KMS-11 (cell line): ENCODE results near the gene HLA-DQB1.
"Not testable (repeated sequence)": the region's sequence is repeated elsewhere in the genome, so short reads cannot be mapped to it uniquely, and the experiment has no call there.

ENCODE experiments used
- H2AFZ ChIP-seq: fragments of 200-600 bp; sonication (generic); 2 replicates; pipeline ENCODE4 v1.6.1; 2016; ENCODE audit warnings: antibody characterized with exemption, mixed run types, low read depth
- H3K27ac ChIP-seq: fragments of 200-600 bp; sonication (generic); 2 replicates; pipeline ENCODE4 v1.6.1; 2016; ENCODE audit warnings: mild to moderate bottlenecking, mixed run types
- H3K27me3 ChIP-seq: fragments of 200-600 bp; sonication (generic); 2 replicates; pipeline ENCODE4 v1.6.1; 2017; ENCODE audit warnings: mild to moderate bottlenecking, low read depth, mixed run types, moderate library complexity; ENCODE audit not compliant: insufficient read depth
- H3K36me3 ChIP-seq: fragments of 200-600 bp; sonication (generic); 2 replicates; pipeline ENCODE4 v1.6.1; 2017; ENCODE audit warnings: mild to moderate bottlenecking, mixed run types; ENCODE audit not compliant: insufficient read depth
- H3K4me1 ChIP-seq: fragments of 200-600 bp; sonication (generic); 2 replicates; pipeline ENCODE4 v1.6.1; 2016; ENCODE audit warnings: mild to moderate bottlenecking, low read depth, mixed run types; ENCODE audit not compliant: poor library complexity, severe bottlenecking
- H3K4me2 ChIP-seq: fragments of 200-600 bp; sonication (generic); 2 replicates; pipeline ENCODE4 v1.7.0; 2016; ENCODE audit warnings: mild to moderate bottlenecking, mixed run types
- H3K4me3 ChIP-seq: fragments of 200-600 bp; sonication (generic); IDR thresholded peaks from 2 replicates; pipeline ENCODE4 v1.6.1; 2017; ENCODE audit warnings: low read depth, low read length, mixed read lengths; ENCODE audit not compliant: insufficient read depth
- H3K79me2 ChIP-seq: fragments of 200-600 bp; sonication (generic); 2 replicates; pipeline ENCODE4 v1.6.1; 2016; ENCODE audit warnings: low read depth, mixed run types; ENCODE audit not compliant: insufficient read depth
- H3K9ac ChIP-seq: fragments of 200-600 bp; sonication (generic); 2 replicates; pipeline ENCODE4 v1.6.1; 2016; ENCODE audit warnings: mild to moderate bottlenecking, mixed run types
- H4K20me1 ChIP-seq: fragments of 200-600 bp; sonication (generic); 2 replicates; pipeline ENCODE4 v1.6.1; 2016; ENCODE audit warnings: mild to moderate bottlenecking, mixed run types; ENCODE audit not compliant: insufficient read depth
- TF ChIP-seq, protein P1 (sequence below): fragments of 200-600 bp; sonication (generic); conservative IDR thresholded peaks from 2 replicates; pipeline ENCODE4 v1.6.1; 2017; ENCODE audit warnings: low read depth, mild to moderate bottlenecking, antibody characterized with exemption, low read length, moderate library complexity, mixed read lengths

HLA-DQB1 gene

DNA sequence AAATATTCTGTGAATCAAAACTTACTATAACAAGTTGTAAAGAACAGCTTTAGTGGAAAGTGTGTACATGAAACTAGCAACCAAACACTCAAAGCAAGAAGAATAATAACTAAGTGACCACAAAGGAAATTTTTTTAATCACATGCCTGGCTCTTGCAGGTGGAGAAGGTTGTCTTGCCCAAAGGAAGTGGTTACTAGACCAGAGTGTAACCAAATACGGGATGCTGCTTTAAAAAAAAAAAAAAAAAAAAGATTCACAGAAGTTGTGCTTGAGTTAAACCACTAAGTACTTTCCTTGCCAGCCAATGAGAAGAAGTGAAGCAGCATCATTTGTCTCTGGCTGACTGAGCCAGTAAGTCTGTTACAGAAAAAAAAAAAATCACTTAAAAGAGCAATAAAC, 19.1 kb upstream of the HLA-DQB1 start:
- peak overlapping the region; percentile 71 for H3K4me2 ChIP-seq
- H3K9ac ChIP-seq, result no peak overlapping the region
- H3K27ac ChIP-seq, result peak overlapping the region; percentile 59; the same call in 1 of the 2 replicates
- no peaks in the 10 kb centered on the region for H3K27me3 ChIP-seq
- H4K20me1 ChIP-seq, result no peaks in the 10 kb centered on the region
- TF ChIP-seq, protein P1, sequence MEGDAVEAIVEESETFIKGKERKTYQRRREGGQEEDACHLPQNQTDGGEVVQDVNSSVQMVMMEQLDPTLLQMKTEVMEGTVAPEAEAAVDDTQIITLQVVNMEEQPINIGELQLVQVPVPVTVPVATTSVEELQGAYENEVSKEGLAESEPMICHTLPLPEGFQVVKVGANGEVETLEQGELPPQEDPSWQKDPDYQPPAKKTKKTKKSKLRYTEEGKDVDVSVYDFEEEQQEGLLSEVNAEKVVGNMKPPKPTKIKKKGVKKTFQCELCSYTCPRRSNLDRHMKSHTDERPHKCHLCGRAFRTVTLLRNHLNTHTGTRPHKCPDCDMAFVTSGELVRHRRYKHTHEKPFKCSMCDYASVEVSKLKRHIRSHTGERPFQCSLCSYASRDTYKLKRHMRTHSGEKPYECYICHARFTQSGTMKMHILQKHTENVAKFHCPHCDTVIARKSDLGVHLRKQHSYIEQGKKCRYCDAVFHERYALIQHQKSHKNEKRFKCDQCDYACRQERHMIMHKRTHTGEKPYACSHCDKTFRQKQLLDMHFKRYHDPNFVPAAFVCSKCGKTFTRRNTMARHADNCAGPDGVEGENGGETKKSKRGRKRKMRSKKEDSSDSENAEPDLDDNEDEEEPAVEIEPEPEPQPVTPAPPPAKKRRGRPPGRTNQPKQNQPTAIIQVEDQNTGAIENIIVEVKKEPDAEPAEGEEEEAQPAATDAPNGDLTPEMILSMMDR, result no peak
- no peaks in the 10 kb centered on the region for H3K79me2 ChIP-seq
- H3K36me3 ChIP-seq, result no peaks in the 10 kb centered on the region
- H3K4me1 ChIP-seq, result peaks cover 33% of the 10 kb centered on the region
- H3K4me3 ChIP-seq, result no peak overlapping the region
- H2AFZ ChIP-seq, result no peak overlapping the region

DNA sequence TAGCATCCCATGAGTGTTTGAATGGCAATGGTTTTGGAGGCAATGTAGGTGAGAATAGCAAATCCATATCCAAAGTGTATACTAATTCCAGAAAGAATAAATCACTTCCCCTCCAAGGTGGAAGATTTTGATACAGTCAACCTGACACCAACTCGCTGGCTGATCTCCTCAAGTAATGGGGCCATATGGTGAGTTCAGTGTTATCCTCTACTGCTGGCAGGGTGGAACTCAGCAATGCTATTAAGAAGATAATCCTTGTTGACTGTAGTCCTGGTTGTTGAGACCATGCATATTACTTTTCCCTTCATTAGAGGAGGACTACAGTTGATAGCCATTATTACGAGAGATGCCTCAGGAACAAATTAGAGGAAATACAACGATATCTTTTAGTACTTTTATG, 17.8 kb upstream of the HLA-DQB1 start:
- Histone ChIP-seq H2AFZ (no peak overlapping the region), H3K9ac (no peak overlapping the region), H3K4me1 (peaks cover 30% of the 10 kb centered on the region), H3K4me3 (no peak overlapping the region), H4K20me1 (no peaks in the 10 kb centered on the region), H3K79me2 (no peaks in the 10 kb centered on the region), H3K27ac (no peak overlapping the region), H3K4me2 (no peak overlapping the region), H3K27me3 (no peaks in the 10 kb centered on the region), H3K36me3 (no peaks in the 10 kb centered on the region)
- TF ChIP-seq, protein P1, result no peak

DNA sequence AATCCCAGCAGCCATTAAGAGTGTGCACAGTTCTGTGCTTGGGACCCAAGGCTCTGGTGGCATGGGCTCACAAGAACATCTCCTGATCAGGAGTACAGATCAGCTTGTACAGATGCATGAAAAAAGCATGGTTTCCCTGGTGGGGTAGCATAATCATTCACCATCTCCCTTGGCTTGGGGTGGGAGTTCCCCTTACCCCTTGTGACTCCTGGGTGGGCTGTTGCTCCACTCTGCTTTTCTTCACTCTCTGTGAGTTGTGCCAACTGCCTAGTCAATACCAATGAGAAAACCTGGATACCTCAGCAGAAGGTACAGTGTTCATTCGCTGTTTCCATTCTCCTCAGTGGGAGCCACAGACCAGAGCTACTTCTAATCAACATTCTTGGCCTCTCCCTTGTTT, 13.6 kb upstream of the HLA-DQB1 start:
- Histone ChIP-seq H3K36me3 (no peaks in the 10 kb centered on the region), H4K20me1 (no peaks in the 10 kb centered on the region), H3K4me1 (peaks cover 12% of the 10 kb centered on the region), H3K4me3 (no peak overlapping the region), H2AFZ (no peak overlapping the region), H3K27me3 (no peaks in the 10 kb centered on the region), H3K79me2 (no peaks in the 10 kb centered on the region), H3K9ac (no peak overlapping the region), H3K27ac (no peak overlapping the region), H3K4me2 (no peak overlapping the region)
- TF ChIP-seq, protein P1, result no peak

DNA sequence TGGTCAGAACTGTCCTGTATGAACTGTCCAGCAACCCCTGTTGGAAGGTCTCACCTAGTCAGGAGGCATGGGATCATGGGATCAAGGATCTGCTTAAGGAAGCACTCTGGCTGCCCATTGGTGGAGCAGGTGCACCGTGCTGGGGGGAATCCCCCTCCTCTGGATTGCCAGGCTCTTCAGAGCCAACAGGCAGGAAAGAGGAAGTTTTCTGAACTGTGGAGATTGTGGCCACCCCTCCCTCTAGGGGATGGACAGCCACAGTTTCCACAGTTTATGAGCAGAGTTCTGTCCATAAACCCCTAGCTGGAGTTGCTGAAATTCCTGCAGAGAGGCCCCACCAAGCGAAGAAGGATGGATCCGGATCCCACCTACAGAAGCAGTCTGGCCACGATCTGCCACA, 13.0 kb upstream of the HLA-DQB1 start:
- Histone ChIP-seq H3K4me1 (peaks cover 8% of the 10 kb centered on the region), H3K79me2 (no peaks in the 10 kb centered on the region), H4K20me1 (no peaks in the 10 kb centered on the region), H3K9ac (no peak overlapping the region), H3K27me3 (no peaks in the 10 kb centered on the region), H2AFZ (no peak overlapping the region), H3K4me3 (no peak overlapping the region), H3K4me2 (no peak overlapping the region), H3K36me3 (no peaks in the 10 kb centered on the region), H3K27ac (no peak overlapping the region)
- TF ChIP-seq, protein P1, result no peak

DNA sequence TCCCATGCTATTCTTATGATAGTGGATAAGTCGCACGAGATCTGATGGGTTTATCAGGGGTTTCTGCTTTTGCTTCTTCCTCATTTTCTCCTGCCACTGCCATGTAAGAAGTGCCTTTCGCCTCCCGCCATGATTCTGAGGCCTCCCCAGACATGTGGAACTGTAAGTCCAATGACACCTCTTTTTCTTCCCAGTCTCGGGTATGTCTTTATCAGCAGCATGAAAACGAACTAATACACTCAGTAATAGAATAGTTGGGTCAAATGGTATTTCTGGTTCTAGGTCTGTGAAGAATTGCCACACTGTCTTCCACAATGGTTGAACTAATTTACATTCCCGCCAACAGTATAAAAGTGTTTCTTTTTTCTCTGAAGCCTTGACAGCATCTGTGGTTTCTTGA, 7.7 kb upstream of the HLA-DQB1 start:
- not testable (repeated sequence) for H3K79me2 ChIP-seq, H2AFZ ChIP-seq, H3K36me3 ChIP-seq, H3K4me3 ChIP-seq, H3K27me3 ChIP-seq, H4K20me1 ChIP-seq, H3K27ac ChIP-seq, H3K4me2 ChIP-seq, H3K4me1 ChIP-seq, H3K9ac ChIP-seq

DNA sequence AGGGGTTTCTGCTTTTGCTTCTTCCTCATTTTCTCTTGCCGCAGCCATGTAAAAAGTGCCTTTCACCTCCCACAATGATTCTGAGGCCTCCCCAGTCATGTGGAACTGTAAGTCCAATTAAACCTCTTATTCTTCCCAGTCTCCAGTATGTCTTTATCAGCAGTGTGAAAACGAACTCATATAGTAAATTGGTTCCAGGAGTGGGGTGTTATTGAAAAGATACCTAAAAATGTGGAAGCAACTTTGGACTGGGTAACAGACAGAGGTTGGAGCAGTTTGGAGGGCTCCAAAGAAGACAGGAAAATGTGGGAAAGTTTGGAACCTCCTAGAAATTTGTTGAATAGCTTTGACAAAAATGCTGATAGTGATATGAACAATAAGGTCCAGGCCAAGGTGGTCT, 5.5 kb upstream of the HLA-DQB1 start:
- not testable (repeated sequence) for H3K27ac ChIP-seq, H4K20me1 ChIP-seq, H3K27me3 ChIP-seq, H3K79me2 ChIP-seq, H2AFZ ChIP-seq, H3K36me3 ChIP-seq, H3K4me1 ChIP-seq, H3K4me3 ChIP-seq, H3K4me2 ChIP-seq, H3K9ac ChIP-seq
